Mesenchymal stem cell (in vitro differentiated cells and primary cell): ENCODE results near the gene APBA1.
A peak's percentile ranks its signal among the peaks of the same experiment; 100 is the strongest.

ENCODE experiments used
- DNase-seq: peaks from one replicate; pipeline ENCODE4 v3.0.0-alpha.2; 2013
- H2AFZ ChIP-seq: one replicate; pipeline ENCODE4 v1.6.1; 2013; ENCODE audit warnings: low read depth, mild to moderate bottlenecking, control low read depth, inconsistent platforms, low read length, moderate library complexity
- H2AK5ac ChIP-seq: 2 replicates; pipeline ENCODE4 v1.6.1; 2013; ENCODE audit warnings: low read length, moderate library complexity, mild to moderate bottlenecking, inconsistent platforms; ENCODE audit not compliant: severe bottlenecking
- H2BK120ac ChIP-seq: one replicate; pipeline ENCODE4 v1.6.1; 2013; ENCODE audit warnings: low read depth, mild to moderate bottlenecking, inconsistent platforms, low read length, moderate library complexity
- H2BK12ac ChIP-seq, 2 experiments: one replicate each; pipeline ENCODE4 v1.6.1; 2013; ENCODE audit warnings: inconsistent platforms in 2 of 2, low read length in 2 of 2, mild to moderate bottlenecking in 2 of 2, moderate library complexity in 2 of 2, control low read depth in 1 of 2
- H2BK15ac ChIP-seq: one replicate; pipeline ENCODE4 v1.6.1; 2013; ENCODE audit warnings: mild to moderate bottlenecking, low read depth, inconsistent platforms; ENCODE audit not compliant: poor library complexity, severe bottlenecking
- H2BK5ac ChIP-seq: 2 replicates; pipeline ENCODE4 v1.6.1; 2013; ENCODE audit warnings: low read depth, mild to moderate bottlenecking, low read length, control low read depth, inconsistent platforms; ENCODE audit not compliant: poor library complexity, severe bottlenecking
- H3K14ac ChIP-seq, 2 experiments: one replicate each; pipeline ENCODE4 v1.6.1; 2013; ENCODE audit warnings: inconsistent platforms in 2 of 2, low read length in 2 of 2, control low read depth in 1 of 2, mild to moderate bottlenecking in 1 of 2, moderate library complexity in 1 of 2
- H3K18ac ChIP-seq, 2 experiments: one replicate each; pipeline ENCODE4 v1.6.1; 2013; ENCODE audit warnings: inconsistent platforms in 2 of 2, low read length in 2 of 2, control low read depth in 1 of 2, low read depth in 1 of 2, mild to moderate bottlenecking in 1 of 2
- H3K23ac ChIP-seq, 2 experiments: one replicate each; pipeline ENCODE4 v1.6.1; 2013; ENCODE audit warnings: inconsistent platforms in 2 of 2, low read length in 2 of 2, mild to moderate bottlenecking in 2 of 2, moderate library complexity in 2 of 2, control low read depth in 1 of 2
- H3K27ac ChIP-seq: 2 replicates; pipeline ENCODE4 v1.5.1; 2013; ENCODE audit warnings: mild to moderate bottlenecking, moderate library complexity, low read length, control low read depth, inconsistent platforms; ENCODE audit not compliant: poor library complexity, severe bottlenecking
- H3K27me3 ChIP-seq, 2 experiments: 2 replicates each; pipeline versions ENCODE4 v1.6.1 to v1.7.0; 2013; ENCODE audit warnings: low read length in 2 of 2, mild to moderate bottlenecking in 2 of 2, moderate library complexity in 2 of 2, control low read depth in 1 of 2, inconsistent platforms in 1 of 2; ENCODE audit not compliant: control insufficient read depth in 1 of 2, insufficient read depth in 1 of 2
- H3K36me3 ChIP-seq, 2 experiments: 2 replicates each; pipeline versions ENCODE4 v1.6.1 to v1.7.0; 2013; ENCODE audit warnings: low read length in 2 of 2, control low read depth in 1 of 2, inconsistent platforms in 1 of 2, low read depth in 1 of 2, mild to moderate bottlenecking in 1 of 2; ENCODE audit not compliant: insufficient read depth in 2 of 2, control insufficient read depth in 1 of 2
- H3K4ac ChIP-seq, 2 experiments: one replicate each; pipeline ENCODE4 v1.6.1; 2013; ENCODE audit warnings: inconsistent platforms in 2 of 2, low read length in 2 of 2, mild to moderate bottlenecking in 2 of 2, moderate library complexity in 2 of 2, control low read depth in 1 of 2, low read depth in 1 of 2
- H3K4me1 ChIP-seq: 2 replicates; pipeline ENCODE4 v1.6.1; 2013; ENCODE audit warnings: low read depth, low read length, control low read depth; ENCODE audit not compliant: control insufficient read depth, insufficient read depth
- H3K4me2 ChIP-seq: 2 replicates; pipeline ENCODE4 v1.6.1; 2013; ENCODE audit warnings: low read length, mild to moderate bottlenecking, inconsistent platforms; ENCODE audit not compliant: poor library complexity, severe bottlenecking
- H3K4me3 ChIP-seq, 2 experiments: 2 replicates each; pipeline versions ENCODE4 v1.5.1 to v1.7.0; 2013; ENCODE audit warnings: low read length in 2 of 2, mild to moderate bottlenecking in 2 of 2, control low read depth in 1 of 2, low read depth in 1 of 2; ENCODE audit not compliant: insufficient read depth in 1 of 2
- H3K79me1 ChIP-seq: replicated peaks from 2 replicates; pipeline ENCODE4 v1.6.1; 2013; ENCODE audit warnings: mild to moderate bottlenecking, control low read depth, low read length, inconsistent platforms; ENCODE audit not compliant: poor library complexity, severe bottlenecking
- H3K9ac ChIP-seq: 2 replicates; pipeline ENCODE4 v1.7.0; 2013; ENCODE audit warnings: mild to moderate bottlenecking, low read length, moderate library complexity
- H3K9me3 ChIP-seq: 2 replicates; pipeline ENCODE4 v1.7.0; 2013; ENCODE audit warnings: mild to moderate bottlenecking, low read length; ENCODE audit not compliant: control insufficient read depth
- H4K8ac ChIP-seq: one replicate; pipeline ENCODE4 v1.6.1; 2013; ENCODE audit warnings: inconsistent platforms, mild to moderate bottlenecking, low read length, moderate library complexity
- H4K91ac ChIP-seq: one replicate; pipeline ENCODE4 v1.6.1; 2013; ENCODE audit warnings: mild to moderate bottlenecking, low read length, inconsistent platforms
- WGBS: methylation state at CpG from one replicate; pipeline ENCODE4 v1.1.7; 2013; ENCODE audit warnings: mixed read lengths; 5-methylcytosine and 5-hydroxymethylcytosine counted together

The APBA1 gene

DNA sequence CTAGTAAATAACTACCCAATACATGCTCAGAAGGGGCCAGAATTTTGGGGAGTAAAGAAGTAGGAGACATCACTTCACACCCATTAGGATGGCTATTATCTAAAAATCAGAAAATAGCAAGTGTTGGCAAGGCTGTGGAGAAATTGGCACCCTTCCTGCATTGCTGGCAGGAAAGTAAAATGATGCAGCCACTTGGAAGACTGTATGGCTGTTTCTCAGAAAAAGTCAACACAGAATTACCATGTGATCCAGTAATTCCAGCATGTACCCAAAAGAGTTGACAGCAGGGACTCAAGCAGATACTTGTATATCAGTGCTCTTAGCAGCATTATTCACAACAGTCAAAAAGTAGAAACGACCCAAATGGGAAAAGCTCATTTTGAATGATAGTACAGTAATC lies 107.6 kb downstream of the APBA1 start:
- Histone ChIP-seq H3K27ac (no peak overlapping the region), H3K79me1 (no peaks in the 10 kb centered on the region), H3K36me3 (no peaks in the 10 kb centered on the region), H2BK12ac (no peak overlapping the region), H3K4me3 (no peak overlapping the region), H3K4me2 (no peak overlapping the region), H2BK15ac (no peak overlapping the region), H2BK5ac (no peak overlapping the region), H3K9ac (no peak overlapping the region), H3K4me1 (peaks cover 10% of the 10 kb centered on the region), H3K23ac (no peak overlapping the region), H4K91ac (no peak overlapping the region), H2BK120ac (no peak overlapping the region), H3K27me3 (no peaks in the 10 kb centered on the region), H3K18ac (no peak overlapping the region), H2AFZ (no peak overlapping the region), H3K9me3 (no peaks in the 10 kb centered on the region), H2AK5ac (no peak overlapping the region), H4K8ac (no peak overlapping the region), H3K4ac (no peak overlapping the region), H3K14ac (no peak overlapping the region)
- WGBS = 91% methylated on average over 1 of the region's 1 CpG
- DNase-seq = no peak

DNA sequence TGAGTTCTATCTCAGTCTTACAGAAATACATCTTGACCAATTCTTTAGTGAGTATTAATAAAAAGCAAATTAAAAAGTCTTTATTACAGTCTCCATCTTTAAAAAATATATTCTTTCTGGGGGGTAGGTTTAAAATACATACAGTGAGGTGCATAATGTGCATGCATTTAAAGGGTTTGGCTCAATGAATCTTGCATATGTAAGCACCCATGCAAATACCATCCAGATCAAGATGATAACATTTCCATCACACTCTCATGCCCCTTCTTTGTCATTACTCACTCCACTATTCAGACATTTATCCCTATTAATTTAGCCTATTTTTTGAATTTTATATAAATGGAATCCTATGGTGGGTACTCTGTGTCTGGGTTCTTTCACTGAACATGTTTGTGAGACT lies 113.0 kb downstream of the APBA1 start:
- Histone ChIP-seq H2AFZ (no peak overlapping the region), H3K4me3 (no peak overlapping the region), H4K8ac (no peak overlapping the region)

DNA sequence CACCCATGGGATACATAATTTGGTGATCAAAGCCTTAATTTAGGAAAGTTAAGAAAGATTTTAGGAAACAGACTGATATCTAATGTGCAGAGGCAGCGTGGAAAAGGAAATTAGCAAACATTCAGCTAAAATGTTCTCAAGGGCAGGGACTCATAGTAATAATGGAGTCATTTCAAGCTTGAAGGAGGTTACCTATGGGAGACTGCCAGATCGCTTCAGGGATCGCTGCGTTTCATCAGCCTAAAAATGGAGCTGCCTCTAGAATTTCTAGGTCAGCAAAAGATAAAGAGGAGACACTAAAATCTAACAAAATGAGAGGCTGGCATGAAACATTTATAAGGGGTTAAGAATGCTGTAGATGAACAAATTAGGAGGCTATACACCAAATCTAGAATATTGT lies 115.5 kb downstream of the APBA1 start:
- DNase-seq = no peak
- Histone ChIP-seq H2AK5ac (peak overlapping the region; percentile 70), H3K4ac (no peak overlapping the region)

More for the DNA sequence above, 113.0 kb downstream of the APBA1 start:
- Histone ChIP-seq H3K27ac (no peak overlapping the region), H3K23ac (no peak overlapping the region), H2BK120ac (no peak overlapping the region), H2AK5ac (no peak overlapping the region), H4K91ac (no peak overlapping the region), H3K36me3 (no peaks in the 10 kb centered on the region), H2BK15ac (no peak overlapping the region), H3K4me1 (peaks cover 2% of the 10 kb centered on the region), H3K79me1 (no peaks in the 10 kb centered on the region), H3K18ac (no peak overlapping the region), H2BK12ac (no peak overlapping the region), H3K4ac (no peak overlapping the region), H2BK5ac (no peak overlapping the region), H3K9ac (no peak overlapping the region), H3K14ac (no peak overlapping the region), H3K9me3 (no peaks in the 10 kb centered on the region), H3K4me2 (no peak overlapping the region), H3K27me3 (no peaks in the 10 kb centered on the region)
- no peak for DNase-seq

DNA sequence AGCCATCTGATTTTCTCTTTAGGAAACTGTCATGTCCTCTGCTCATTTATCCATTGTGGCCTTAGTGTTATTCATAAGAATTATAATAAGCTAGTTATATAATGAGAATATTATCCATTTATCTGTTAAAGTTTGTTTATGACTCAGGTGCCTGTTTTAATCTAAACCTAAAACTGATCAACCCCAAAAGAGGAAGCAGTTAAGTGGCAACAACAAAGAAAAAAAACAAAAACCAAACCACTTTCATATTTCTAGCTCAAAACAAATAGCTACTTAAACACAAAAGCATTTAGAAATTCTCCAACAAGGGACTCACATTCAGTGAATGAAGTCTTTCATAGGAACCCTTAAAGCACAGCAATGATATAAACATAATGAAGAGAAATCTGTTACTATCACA lies 116.4 kb downstream of the APBA1 start:
- Histone ChIP-seq H2AFZ (no peak overlapping the region), H2BK15ac (no peak overlapping the region), H3K18ac (no peak overlapping the region), H3K79me1 (no peaks in the 10 kb centered on the region), H3K4ac (no peak overlapping the region), H3K23ac (no peak overlapping the region), H3K27me3 (no peaks in the 10 kb centered on the region), H2AK5ac (no peak overlapping the region), H3K4me1 (peaks cover 2% of the 10 kb centered on the region), H3K9ac (no peak overlapping the region), H3K14ac (no peak overlapping the region), H2BK12ac (no peak overlapping the region), H2BK120ac (no peak overlapping the region), H3K9me3 (no peaks in the 10 kb centered on the region), H4K8ac (no peak overlapping the region), H2BK5ac (no peak overlapping the region), H3K4me2 (no peak overlapping the region), H3K36me3 (no peaks in the 10 kb centered on the region), H4K91ac (no peak overlapping the region), H3K4me3 (no peak overlapping the region), H3K27ac (peak overlapping the region; percentile 49)
- DNase-seq = no peak

More for the DNA sequence above, 115.5 kb downstream of the APBA1 start:
- Histone ChIP-seq H2BK120ac (no peak overlapping the region), H2BK15ac (peak overlapping the region; percentile 35), H2AFZ (no peak overlapping the region), H2BK5ac (no peak overlapping the region), H4K91ac (no peak overlapping the region), H3K4me3 (no peak overlapping the region), H3K23ac (no peak overlapping the region), H3K79me1 (no peaks in the 10 kb centered on the region), H3K27ac (no peak overlapping the region), H3K18ac (no peak overlapping the region), H3K9me3 (no peaks in the 10 kb centered on the region), H2BK12ac (no peak overlapping the region), H3K4me1 (peaks cover 2% of the 10 kb centered on the region), H3K4me2 (no peak overlapping the region), H3K27me3 (no peaks in the 10 kb centered on the region), H4K8ac (no peak overlapping the region), H3K14ac (no peak overlapping the region), H3K9ac (no peak overlapping the region), H3K36me3 (no peaks in the 10 kb centered on the region)
- WGBS = 98% methylated on average over 4 of the region's 4 CpGs
